CD4-positive, alpha-beta T cell treated with Interleukin-15 for 4 hours (primary cell): ENCODE measurements around the gene SOCS4.
"Not testable (repeated sequence)": the region's sequence is repeated elsewhere in the genome, so short reads cannot be mapped to it uniquely, and the experiment has no call there.

ENCODE experiments used
- DNase-seq: peaks from one replicate; pipeline ENCODE4 v3.0.0-alpha.2; 2020; ENCODE audit warnings: low spot score

The SOCS4 gene

GRCh38 chr14:55026793-55027561 lies at the start of gene SOCS4, which contains the start of gene WDHD1:
SOCS4 (plus strand) TSS chr14:55027236; CDS start chr14:55043042, 15,806 bp downstream.
WDHD1 (minus strand) TSS chr14:55027099; CDS start chr14:55026787, 312 bp downstream.
- peak; percentile 94 for DNase-seq

- DNase-seq: no peak
Observed at GRCh38 chr14:54979039-54979438, 48.0 kb upstream of the SOCS4 start.

- no peak for DNase-seq
Observed at GRCh38 chr14:54981698-54982097, 45.3 kb upstream of the SOCS4 start.

DNA sequence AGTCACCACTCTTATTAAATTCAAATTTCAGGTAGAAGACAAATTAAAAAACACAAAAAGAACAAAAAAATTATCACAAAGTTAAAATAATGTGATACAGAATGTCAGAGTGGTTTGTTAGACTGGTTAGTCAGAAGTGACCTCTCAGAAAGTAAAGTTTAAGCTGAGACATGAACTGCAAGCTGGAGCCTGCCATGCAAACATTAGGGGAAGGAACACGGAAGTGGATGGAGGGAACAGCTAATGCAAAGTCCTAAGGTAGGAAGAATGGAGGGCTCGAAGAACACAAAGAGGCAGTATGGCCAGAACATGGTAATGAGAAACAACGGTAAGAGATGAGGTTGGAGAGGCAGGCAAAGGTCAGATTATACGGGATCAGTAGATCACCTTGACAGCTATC lies 41.9 kb upstream of the SOCS4 start:
- no peak for DNase-seq

GRCh38 chr14:55000381-55000780 lies 26.7 kb upstream of the SOCS4 start:
- no peak for DNase-seq

GRCh38 chr14:55005071-55005470 lies 22.0 kb upstream of the SOCS4 start:
- DNase-seq: no peak

- no peak for DNase-seq
Observed at GRCh38 chr14:55015006-55015405, 12.0 kb upstream of the SOCS4 start.

DNA sequence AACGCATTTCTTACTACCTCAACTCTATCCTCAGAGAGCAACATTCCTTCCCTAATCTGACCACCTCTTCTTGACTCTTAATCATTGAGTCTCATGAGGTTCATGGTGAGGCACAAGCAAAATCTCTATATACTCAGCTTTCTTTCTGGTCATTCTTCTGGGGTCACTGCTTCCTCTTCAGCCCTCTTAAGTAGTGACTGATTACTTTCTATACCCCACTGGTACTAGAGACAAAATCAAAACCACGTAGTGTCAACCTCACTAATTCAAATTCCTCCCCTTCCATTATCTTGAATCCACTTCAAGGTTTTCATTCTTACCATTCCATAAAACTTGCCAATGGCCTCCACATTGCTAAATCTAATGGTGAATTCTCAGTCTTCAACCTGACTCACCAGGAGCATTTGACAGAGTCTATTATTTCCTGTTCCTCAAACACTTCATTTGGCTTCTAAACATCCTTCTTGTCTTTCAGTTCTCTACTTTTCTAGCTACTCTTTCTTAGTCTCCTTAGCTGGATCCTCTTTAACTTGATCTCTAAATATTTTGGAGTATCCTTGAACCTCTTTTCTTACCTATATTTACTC lies 7.0 kb upstream of the SOCS4 start:
- no peak for DNase-seq

DNA sequence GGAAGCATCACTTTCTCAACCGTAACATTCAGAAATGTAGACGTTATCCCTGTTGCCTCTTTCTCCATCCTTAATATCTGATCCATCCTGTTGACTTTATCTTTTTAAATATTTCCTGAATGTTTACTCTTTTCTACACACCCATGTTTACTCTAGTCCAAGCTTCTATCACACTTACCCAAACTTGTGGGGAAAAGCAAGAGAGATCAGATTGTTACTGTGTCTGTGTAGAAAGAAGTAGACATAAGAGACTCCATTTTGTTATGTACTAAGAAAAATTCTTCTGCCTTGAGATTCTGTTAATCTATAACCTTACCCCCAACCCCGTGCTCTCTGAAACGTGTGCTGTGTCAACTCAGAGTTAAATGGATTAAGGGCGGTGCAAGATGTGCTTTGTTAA lies 2.7 kb upstream of the SOCS4 start:
- not testable (repeated sequence) for DNase-seq

DNA sequence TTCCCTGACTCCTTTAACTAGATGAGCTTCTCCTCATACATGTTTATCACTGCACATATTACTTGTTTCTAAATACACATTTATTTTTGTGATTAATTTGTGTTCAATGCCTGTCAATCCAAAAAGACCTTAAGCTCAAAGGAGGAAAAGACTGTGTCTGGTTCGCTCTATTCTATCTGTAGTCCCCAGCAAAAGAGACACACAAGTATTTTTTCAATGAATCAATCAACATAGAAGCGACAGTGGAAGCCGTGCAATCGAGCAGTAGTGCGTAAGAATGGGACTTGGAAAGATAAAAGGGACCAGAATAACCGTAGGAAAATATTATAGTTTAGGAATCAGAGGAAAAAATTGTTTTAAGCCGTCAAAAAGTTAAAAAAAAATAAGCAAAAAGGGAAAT lies 1.1 kb upstream of the SOCS4 start:
- DNase-seq: no peak

DNA sequence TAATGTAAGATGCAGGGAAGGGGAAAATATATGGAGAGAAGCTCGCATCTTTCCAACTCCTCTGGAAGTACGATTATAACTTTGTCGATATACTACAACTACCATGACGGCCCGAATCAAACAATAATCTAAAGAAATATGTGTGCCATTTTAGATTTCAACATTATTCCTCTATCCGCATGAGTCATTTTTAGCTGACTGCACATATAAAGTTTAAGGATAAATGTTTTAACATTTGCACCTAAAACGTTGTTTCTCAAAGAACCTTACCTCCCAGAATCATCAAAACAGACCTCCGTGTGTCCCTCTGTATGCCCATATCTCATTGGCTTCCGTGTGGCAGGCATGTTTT lies 619 bp upstream of the SOCS4 start:
- no peak for DNase-seq

DNA sequence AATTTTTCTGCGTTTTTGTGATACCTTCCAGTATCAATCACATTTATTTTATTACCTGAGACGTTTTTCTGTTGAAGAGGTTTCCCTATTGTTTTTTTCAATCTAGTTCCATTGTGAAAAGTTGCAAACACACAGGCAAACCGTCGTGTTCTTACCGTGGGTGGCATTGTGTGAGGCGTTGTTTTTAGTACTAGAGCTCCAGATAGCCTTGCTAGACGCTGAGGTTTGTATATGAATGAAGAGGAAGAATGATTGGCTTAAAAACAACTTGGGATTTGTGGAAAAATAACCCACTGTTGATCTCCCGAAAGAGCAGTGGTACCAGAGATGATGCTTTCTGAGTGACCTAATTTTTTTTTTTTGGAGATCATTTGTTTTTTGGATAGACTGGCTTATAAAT lies 1.0 kb downstream of the SOCS4 start:
- DNase-seq: no peak

DNA sequence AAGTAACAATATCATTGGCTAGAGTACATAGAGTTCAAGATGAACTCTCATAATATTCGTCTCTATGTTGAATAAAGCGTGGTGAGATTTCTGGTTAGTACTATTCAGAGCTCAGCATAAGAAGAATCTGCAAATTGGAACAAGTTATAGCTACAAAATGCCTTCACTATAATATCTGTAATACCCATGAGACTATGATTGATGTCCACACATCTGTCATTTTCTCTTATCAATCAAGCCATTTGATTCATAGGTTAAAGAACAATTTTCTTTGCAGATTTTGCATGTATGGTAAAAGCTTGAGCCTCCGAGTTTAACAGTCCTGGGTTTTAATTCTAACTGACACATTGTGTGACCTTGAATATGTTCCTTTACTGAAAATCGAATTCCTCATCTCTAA lies 1.4 kb downstream of the SOCS4 start:
- no peak for DNase-seq

DNA sequence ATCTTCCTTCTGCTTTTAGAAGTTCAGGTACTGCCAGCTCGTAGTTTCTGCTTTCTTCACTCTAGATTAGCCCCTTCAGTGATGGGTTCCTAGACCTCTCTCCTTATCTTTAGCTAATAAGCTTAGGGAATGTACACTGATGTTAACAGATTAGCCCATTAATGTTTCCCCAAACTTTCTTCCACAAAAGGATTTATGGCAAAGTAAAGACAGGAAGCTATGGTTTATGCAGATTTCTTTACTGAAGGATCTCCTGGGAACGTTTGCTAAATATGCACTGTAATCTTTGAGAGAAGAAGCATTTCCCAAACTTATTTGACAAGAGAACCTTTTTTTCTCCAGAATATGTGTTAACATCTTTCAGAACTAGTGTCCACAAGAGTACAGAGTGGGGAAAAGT lies 4.2 kb downstream of the SOCS4 start:
- DNase-seq: no peak

DNA sequence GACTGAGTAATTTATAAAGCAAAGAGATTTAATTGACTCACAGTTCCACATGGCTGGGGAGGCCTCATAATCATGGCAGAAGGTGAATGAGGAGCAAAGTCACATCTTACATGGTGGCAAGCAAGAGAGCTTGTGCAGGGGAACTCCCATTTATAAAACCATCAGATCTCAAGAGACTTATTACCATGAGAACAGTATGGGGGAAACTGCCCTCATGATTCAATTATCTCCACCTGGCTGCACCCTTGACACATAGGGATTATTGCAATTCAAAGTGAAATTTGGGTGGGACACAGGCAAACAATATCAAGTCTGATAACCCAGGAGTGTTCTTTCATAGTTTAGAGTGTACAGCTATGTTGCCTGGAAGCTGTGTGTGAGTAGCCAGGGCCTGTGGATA lies 11.0 kb downstream of the SOCS4 start:
- DNase-seq: not testable (repeated sequence)

DNA sequence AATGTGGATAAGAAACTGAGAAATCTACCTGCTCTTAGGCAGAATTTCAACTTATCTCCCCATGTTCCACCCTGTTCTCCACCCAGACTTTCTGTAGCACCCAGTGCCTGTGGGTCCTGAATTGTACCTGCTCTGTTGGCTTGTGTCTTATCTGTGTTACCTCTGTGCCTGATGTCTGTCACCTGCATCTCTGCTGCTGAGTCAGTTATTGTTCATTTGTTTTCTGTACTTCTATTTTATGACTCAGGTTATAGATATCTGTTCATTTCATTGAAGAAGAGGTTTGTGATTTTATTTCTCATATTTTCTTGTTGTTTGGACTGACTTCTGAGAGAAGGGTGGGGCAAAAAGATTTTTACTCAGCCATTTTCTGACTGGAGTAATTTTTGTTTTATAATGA lies 11.7 kb downstream of the SOCS4 start:
- no peak for DNase-seq

DNA sequence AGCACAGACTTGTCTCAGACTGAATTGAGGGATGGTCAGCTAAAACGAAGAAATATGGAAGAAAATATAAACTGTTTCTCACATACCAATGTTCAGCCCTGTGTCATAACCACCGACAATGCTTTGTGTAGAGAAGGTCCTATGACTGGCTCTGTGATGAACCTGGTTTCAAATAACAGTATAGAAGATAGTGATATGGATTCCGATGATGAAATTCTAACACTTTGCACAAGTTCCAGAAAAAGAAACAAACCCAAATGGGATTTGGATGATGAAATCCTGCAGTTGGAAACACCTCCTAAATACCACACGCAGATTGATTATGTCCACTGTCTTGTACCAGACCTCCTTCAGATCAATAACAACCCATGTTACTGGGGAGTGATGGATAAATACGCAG lies 16.5 kb downstream of the SOCS4 start:
- DNase-seq: no peak

DNA sequence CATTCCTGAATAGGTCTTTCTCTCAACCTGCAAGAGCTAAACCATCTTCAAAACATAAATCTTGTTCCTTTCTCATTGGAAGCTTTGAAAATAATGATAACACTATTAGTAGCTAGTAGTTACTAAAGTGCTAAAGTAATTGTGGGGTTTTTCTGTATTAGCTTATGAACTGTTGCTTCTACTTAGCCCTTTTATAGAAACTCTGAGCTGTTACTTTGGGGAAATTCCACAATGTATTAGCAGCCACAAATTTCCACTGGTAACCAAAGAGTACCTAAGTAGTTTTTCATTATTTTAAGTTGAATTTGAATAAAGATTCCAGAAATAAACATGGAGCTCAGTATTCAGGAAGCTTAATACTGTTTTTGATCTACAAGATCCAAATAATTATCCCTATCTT lies 18.1 kb downstream of the SOCS4 start:
- DNase-seq: no peak

- no peak for DNase-seq
Observed at GRCh38 chr14:55047301-55048053, 20.4 kb downstream of the SOCS4 start.

DNA sequence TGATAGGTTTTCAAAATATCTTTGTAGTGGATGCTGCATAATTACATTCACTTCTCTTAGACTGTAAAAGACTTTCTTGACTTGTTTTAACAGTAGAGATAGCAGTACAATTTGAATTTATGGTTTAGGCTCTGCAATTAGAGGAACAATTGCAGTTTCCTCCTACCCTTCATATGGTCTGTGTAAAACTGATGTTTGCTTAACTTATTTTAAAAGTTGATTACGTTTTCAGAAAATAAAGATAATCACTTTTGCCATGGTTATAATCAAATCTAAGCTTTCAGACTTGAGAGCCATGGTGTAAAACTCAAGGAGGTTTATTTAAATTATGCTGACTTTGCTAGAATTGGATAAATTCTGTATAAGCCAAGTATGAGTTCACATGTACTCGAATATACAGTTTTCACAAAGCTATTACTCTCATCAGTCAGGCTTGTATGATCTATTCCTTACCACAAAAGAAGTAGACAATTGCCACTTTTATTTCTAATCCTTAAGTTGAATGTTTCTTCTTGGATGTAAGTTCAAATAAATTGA lies 21.9 kb downstream of the SOCS4 start:
- DNase-seq: no peak

- no peak for DNase-seq
Observed at GRCh38 chr14:55051165-55051422, 24.1 kb downstream of the SOCS4 start.

GRCh38 chr14:55051423-55052268 lies 24.6 kb downstream of the SOCS4 start, which contains the start of gene MAPK1IP1L:
MAPK1IP1L (plus strand) TSS chr14:55051647; CDS start chr14:55061684, 10,037 bp downstream.
- DNase-seq: peak; percentile 91
